Lower lobe of right lung (tissue), 2 donors: Measurements from ENCODE around the gene RHOT2. TPM values are rescaled to one million over a fixed set of nuclear protein-coding genes. Genes with fewer than 3 reads are reported as not detected.

Source experiments
- ATAC-seq, 2 donors: fragments of 200-7000 bp; cut with Tn5 transposase; one replicate each; pipeline ENCODE4 v1.9.1; 2020 to 2022; ENCODE audit warnings: mild to moderate bottlenecking in 2 of 2, moderate library complexity in 2 of 2
- DNase-seq: peaks from one replicate; pipeline ENCODE4 v3.0.0-alpha.2; 2020
- H3K27ac ChIP-seq: fragments of 200-600 bp; one replicate; pipeline ENCODE4 v1.8.0; 2022
- H3K27me3 ChIP-seq: fragments of 200-600 bp; one replicate; pipeline ENCODE4 v1.8.0; 2022; ENCODE audit warnings: low read depth
- H3K36me3 ChIP-seq: fragments of 200-600 bp; one replicate; pipeline ENCODE4 v1.8.0; 2022; ENCODE audit warnings: mild to moderate bottlenecking
- H3K4me1 ChIP-seq: fragments of 200-600 bp; one replicate; pipeline ENCODE4 v1.8.0; 2022
- H3K4me3 ChIP-seq: fragments of 200-600 bp; one replicate; pipeline ENCODE4 v1.8.0; 2022; ENCODE audit warnings: mild to moderate bottlenecking
- H3K9me3 ChIP-seq: fragments of 200-600 bp; one replicate; pipeline ENCODE4 v1.8.0; 2022
- intact Hi-C: fragments of 100-400 bp; cut with DNase I; formaldehyde crosslinking; loops from one replicate; pipeline ENCODE4 v1.11.0; 2022
- total RNA-seq: library from RNA; stranded (reverse); fragmentation: NEBNext Ultra II Directional; extraction: Animal tissue kit (Norgen Biotek cat#: 25700); gene quantifications from one replicate; pipeline ENCODE4 v1.2.1, GENCODE V29; 2021
- TF ChIP-seq, protein P1 (sequence below): fragments of 200-600 bp; IDR thresholded peaks from one replicate; pipeline ENCODE4 v1.8.0; 2022; ENCODE audit warnings: antibody characterized with exemption, mild to moderate bottlenecking
- donor health status: DM: no; HTN: yes; CAD: no; lungs with severe emphysema.

The RHOT2 gene
- total RNA-seq, 1 donor from 2014 or later: 81.6 TPM

DNA sequence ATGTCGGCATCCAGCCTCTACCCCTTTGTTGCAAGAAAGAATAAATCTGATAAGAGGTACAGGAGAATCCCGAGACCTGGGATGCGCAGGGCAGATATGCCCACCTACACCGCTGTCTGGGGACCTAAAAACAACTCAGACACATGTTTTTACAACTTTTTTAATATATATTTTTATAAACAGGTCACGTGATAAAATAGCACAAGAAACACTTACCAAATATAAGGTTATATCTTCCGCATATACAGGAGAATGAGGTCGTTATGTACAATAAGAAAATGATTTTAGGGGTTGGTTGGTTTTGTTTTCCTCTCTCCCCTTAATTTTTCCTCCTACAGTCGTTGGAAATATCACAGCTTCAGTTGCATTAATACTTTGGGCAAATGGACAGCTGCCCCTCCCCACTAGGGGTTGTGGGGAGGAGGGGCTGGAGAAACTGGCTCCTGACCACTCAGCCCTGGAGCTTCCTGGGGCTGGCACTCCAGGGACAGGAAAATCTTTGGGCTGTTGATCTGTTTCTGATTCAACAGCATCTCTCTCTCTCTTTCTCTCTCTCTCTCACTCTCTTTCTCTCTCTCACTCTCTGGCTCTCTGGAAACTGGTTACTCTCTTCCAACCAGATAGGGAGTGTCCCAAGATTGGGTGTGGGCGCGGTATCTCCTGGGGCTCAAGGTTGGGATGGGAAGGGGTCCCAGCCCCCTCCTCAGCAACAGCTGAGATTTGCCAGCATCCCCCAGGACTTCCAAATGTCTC, 24.6 kb downstream of the RHOT2 start:
- Histone ChIP-seq H3K9me3 (no peaks in the 10 kb centered on the region), H3K4me1 (peaks cover 44% of the 10 kb centered on the region), H3K27ac (no peak overlapping the region), H3K27me3 (peaks cover 51% of the 10 kb centered on the region), H3K36me3 (no peaks in the 10 kb centered on the region), H3K4me3 (no peak overlapping the region)
- no peak for DNase-seq
- ATAC-seq: no peak
- TF ChIP-seq, protein P1, sequence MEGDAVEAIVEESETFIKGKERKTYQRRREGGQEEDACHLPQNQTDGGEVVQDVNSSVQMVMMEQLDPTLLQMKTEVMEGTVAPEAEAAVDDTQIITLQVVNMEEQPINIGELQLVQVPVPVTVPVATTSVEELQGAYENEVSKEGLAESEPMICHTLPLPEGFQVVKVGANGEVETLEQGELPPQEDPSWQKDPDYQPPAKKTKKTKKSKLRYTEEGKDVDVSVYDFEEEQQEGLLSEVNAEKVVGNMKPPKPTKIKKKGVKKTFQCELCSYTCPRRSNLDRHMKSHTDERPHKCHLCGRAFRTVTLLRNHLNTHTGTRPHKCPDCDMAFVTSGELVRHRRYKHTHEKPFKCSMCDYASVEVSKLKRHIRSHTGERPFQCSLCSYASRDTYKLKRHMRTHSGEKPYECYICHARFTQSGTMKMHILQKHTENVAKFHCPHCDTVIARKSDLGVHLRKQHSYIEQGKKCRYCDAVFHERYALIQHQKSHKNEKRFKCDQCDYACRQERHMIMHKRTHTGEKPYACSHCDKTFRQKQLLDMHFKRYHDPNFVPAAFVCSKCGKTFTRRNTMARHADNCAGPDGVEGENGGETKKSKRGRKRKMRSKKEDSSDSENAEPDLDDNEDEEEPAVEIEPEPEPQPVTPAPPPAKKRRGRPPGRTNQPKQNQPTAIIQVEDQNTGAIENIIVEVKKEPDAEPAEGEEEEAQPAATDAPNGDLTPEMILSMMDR: no peak
- intact Hi-C loops: no loop called here

DNA sequence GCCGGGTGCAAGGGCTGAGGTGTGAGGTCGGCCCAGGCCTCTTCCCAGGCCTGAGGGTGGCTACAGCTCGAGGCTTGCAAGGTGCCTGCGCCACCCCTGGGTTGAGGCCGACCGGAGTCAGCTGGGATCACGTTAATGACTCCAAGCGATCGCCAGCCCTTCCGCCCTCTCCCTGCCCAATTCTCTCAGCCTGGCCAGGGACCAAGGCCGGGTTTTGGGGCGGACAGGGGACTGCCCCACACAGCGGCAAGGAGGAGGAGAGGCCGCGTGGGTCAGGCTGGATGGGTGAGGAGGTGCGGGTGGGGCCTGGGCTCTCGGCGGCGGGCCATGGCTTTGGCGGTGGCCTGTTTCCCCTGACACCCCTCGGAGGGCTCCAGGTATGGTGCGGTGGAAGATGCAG, 25.4 kb downstream of the RHOT2 start:
- Histone ChIP-seq H3K4me3 (no peak overlapping the region), H3K27me3 (peaks cover 54% of the 10 kb centered on the region), H3K36me3 (no peaks in the 10 kb centered on the region), H3K4me1 (peaks cover 44% of the 10 kb centered on the region), H3K27ac (no peak overlapping the region), H3K9me3 (no peaks in the 10 kb centered on the region)
- DNase-seq (no peak), ATAC-seq (no peak)
- TF ChIP-seq, protein P1: no peak
- intact Hi-C loops: no loop called here

DNA sequence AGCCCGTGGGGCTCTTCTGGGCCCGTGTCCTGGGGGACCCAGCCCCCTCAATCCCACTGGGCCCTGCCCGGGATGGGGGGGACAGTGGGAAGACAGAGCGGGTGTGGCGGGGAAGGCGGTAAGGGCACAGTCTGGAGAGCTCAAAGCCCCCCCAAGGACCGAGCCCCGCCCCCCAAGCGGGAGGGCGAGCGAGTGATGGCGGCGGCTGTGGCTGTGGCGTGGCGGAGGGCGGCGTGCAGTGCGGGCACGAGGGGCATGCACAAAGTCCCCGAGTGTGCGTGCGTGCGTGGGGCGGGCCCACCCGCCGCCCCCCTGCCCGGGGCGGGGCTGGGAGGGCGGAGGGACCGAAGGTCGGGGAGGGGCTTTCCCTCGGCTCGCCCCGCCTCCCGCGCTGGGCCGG, 25.8 kb downstream of the RHOT2 start:
- TF ChIP-seq, protein P1: no peak
- no peak for DNase-seq
- Histone ChIP-seq H3K36me3 (no peaks in the 10 kb centered on the region), H3K27ac (no peak overlapping the region), H3K9me3 (no peaks in the 10 kb centered on the region), H3K4me3 (no peak overlapping the region), H3K4me1 (peaks cover 40% of the 10 kb centered on the region), H3K27me3 (peaks cover 55% of the 10 kb centered on the region)
- intact Hi-C loops: no loop called here
- no peak for ATAC-seq

GRCh38 chr16:694187-694862, 26.4 kb downstream of the RHOT2 start:
- peaks cover 60% of the 10 kb centered on the region for H3K27me3 ChIP-seq
- intact Hi-C loops: no loop called here
- peaks cover 34% of the 10 kb centered on the region for H3K4me1 ChIP-seq
- ATAC-seq: no peak
- no peaks in the 10 kb centered on the region for H3K36me3 ChIP-seq
- H3K9me3 ChIP-seq: no peaks in the 10 kb centered on the region
- H3K4me3 ChIP-seq: peak overlapping the region; percentile 50
- TF ChIP-seq, protein P1: no peak
- no peak for DNase-seq
- H3K27ac ChIP-seq: no peak overlapping the region

- H3K4me1 ChIP-seq: peaks cover 29% of the 10 kb centered on the region
- TF ChIP-seq, protein P1: no peak
- DNase-seq (no peak), ATAC-seq (no peak)
- intact Hi-C loops: no loop called here
- H3K36me3 ChIP-seq: no peaks in the 10 kb centered on the region
- peak overlapping the region; percentile 50 for H3K4me3 ChIP-seq
- no peaks in the 10 kb centered on the region for H3K9me3 ChIP-seq
- peaks cover 66% of the 10 kb centered on the region for H3K27me3 ChIP-seq
- H3K27ac ChIP-seq: no peak overlapping the region
These were observed 27.0 kb downstream of the RHOT2 start for GRCh38 chr16:694863-695354.
